ES-I3 (cell line): ENCODE measurements around the gene SLC7A8.
"Not testable (repeated sequence)": the region's sequence is repeated elsewhere in the genome, so short reads cannot be mapped to it uniquely, and the experiment has no call there.

Experiments used
- H3K36me3 ChIP-seq: 2 replicates; pipeline ENCODE4 v1.6.1; 2013; ENCODE audit warnings: mild to moderate bottlenecking, low read length, control low read depth, moderate library complexity; ENCODE audit not compliant: insufficient read depth
- H3K4me1 ChIP-seq: 2 replicates; pipeline ENCODE4 v1.6.1; 2013; ENCODE audit warnings: mild to moderate bottlenecking, control low read depth, low read length; ENCODE audit not compliant: insufficient read depth
- H3K9ac ChIP-seq: 2 replicates; pipeline ENCODE4 v1.6.1; 2013; ENCODE audit warnings: low read depth, mild to moderate bottlenecking, low read length, moderate library complexity
- H3K9me3 ChIP-seq: 2 replicates; pipeline ENCODE4 v1.6.1; 2013; ENCODE audit warnings: mild to moderate bottlenecking, low read length, moderate library complexity; ENCODE audit not compliant: control insufficient read depth, insufficient read depth

The SLC7A8 gene

GRCh38 chr14:23183479-23183878 lies at the start of gene SLC7A8:
Gene SLC7A8 (minus strand): TSS chr14:23183660. CDS start chr14:23182914, 746 bp downstream.
- no peaks in the 10 kb centered on the region for H3K9me3 ChIP-seq
- H3K36me3 ChIP-seq = no peaks in the 10 kb centered on the region
- peak within 1 kb of the TSS; percentile 51 for H3K9ac ChIP-seq
- peaks cover 14% of the 10 kb centered on the region for H3K4me1 ChIP-seq

GRCh38 chr14:23232241-23232808 lies 48.9 kb upstream of the SLC7A8 start:
- H3K9me3 ChIP-seq, H3K4me1 ChIP-seq, H3K36me3 ChIP-seq, H3K9ac ChIP-seq: not testable (repeated sequence)

GRCh38 chr14:23228812-23229211 lies 45.4 kb upstream of the SLC7A8 start:
- H3K9me3 ChIP-seq = no peaks in the 10 kb centered on the region
- no peak overlapping the region for H3K9ac ChIP-seq
- no peaks in the 10 kb centered on the region for H3K4me1 ChIP-seq
- no peaks in the 10 kb centered on the region for H3K36me3 ChIP-seq

- H3K9me3 ChIP-seq = no peaks in the 10 kb centered on the region; the same call in 1 of the 2 replicates
- no peak overlapping the region for H3K9ac ChIP-seq
- no peaks in the 10 kb centered on the region for H3K36me3 ChIP-seq
- H3K4me1 ChIP-seq = no peaks in the 10 kb centered on the region
Observed at GRCh38 chr14:23227566-23227965, 44.1 kb upstream of the SLC7A8 start.

GRCh38 chr14:23224958-23225357 lies 41.5 kb upstream of the SLC7A8 start:
- H3K9ac ChIP-seq, H3K36me3 ChIP-seq, H3K9me3 ChIP-seq, H3K4me1 ChIP-seq: not testable (repeated sequence)

GRCh38 chr14:23219075-23219474 lies 35.6 kb upstream of the SLC7A8 start:
- Histone ChIP-seq H3K4me1 (no peaks in the 10 kb centered on the region), H3K9ac (no peak overlapping the region), H3K36me3 (no peaks in the 10 kb centered on the region), H3K9me3 (no peaks in the 10 kb centered on the region; the same call in 1 of the 2 replicates)

- Histone ChIP-seq H3K9ac (no peak overlapping the region), H3K4me1 (no peaks in the 10 kb centered on the region), H3K9me3 (no peaks in the 10 kb centered on the region; the same call in 1 of the 2 replicates), H3K36me3 (no peaks in the 10 kb centered on the region)
Observed at GRCh38 chr14:23217032-23218020, 33.9 kb upstream of the SLC7A8 start.

GRCh38 chr14:23215421-23215820 lies 32.0 kb upstream of the SLC7A8 start:
- Histone ChIP-seq H3K9me3 (no peaks in the 10 kb centered on the region; the same call in 1 of the 2 replicates), H3K9ac (no peak overlapping the region), H3K36me3 (no peaks in the 10 kb centered on the region), H3K4me1 (no peaks in the 10 kb centered on the region)

- Histone ChIP-seq H3K9me3 (no peaks in the 10 kb centered on the region), H3K4me1 (peaks cover 19% of the 10 kb centered on the region), H3K9ac (no peak overlapping the region), H3K36me3 (no peaks in the 10 kb centered on the region)
Observed at GRCh38 chr14:23209651-23210423, 26.4 kb upstream of the SLC7A8 start.

GRCh38 chr14:23208324-23208723 lies 24.9 kb upstream of the SLC7A8 start:
- no peak overlapping the region for H3K9ac ChIP-seq

GRCh38 chr14:23207146-23207540 lies 23.7 kb upstream of the SLC7A8 start:
- no peaks in the 10 kb centered on the region for H3K9me3 ChIP-seq

More at GRCh38 chr14:23208324-23208723, 24.9 kb upstream of the SLC7A8 start:
- H3K9me3 ChIP-seq = no peaks in the 10 kb centered on the region
- H3K4me1 ChIP-seq = peaks cover 19% of the 10 kb centered on the region
- no peaks in the 10 kb centered on the region for H3K36me3 ChIP-seq

GRCh38 chr14:23206422-23207145 lies 23.1 kb upstream of the SLC7A8 start:
- Histone ChIP-seq H3K36me3 (no peaks in the 10 kb centered on the region), H3K9me3 (no peaks in the 10 kb centered on the region), H3K9ac (peak overlapping the region; percentile 11), H3K4me1 (peaks cover 19% of the 10 kb centered on the region)

More at GRCh38 chr14:23207146-23207540, 23.7 kb upstream of the SLC7A8 start:
- Histone ChIP-seq H3K9ac (peak overlapping the region; percentile 11), H3K4me1 (peaks cover 19% of the 10 kb centered on the region), H3K36me3 (no peaks in the 10 kb centered on the region)

- peaks cover 16% of the 10 kb centered on the region for H3K4me1 ChIP-seq
- no peak overlapping the region for H3K9ac ChIP-seq
- no peaks in the 10 kb centered on the region for H3K36me3 ChIP-seq
- H3K9me3 ChIP-seq = no peaks in the 10 kb centered on the region
Observed at GRCh38 chr14:23202001-23202400, 18.5 kb upstream of the SLC7A8 start.

GRCh38 chr14:23199141-23199540 lies 15.7 kb upstream of the SLC7A8 start:
- not testable (repeated sequence) for H3K9ac ChIP-seq, H3K9me3 ChIP-seq, H3K36me3 ChIP-seq, H3K4me1 ChIP-seq
